Kidney glomerular epithelial cell (primary cell): Measurements from ENCODE around the gene PTPRN2.
"Not testable (repeated sequence)": the region's sequence is repeated elsewhere in the genome, so short reads cannot be mapped to it uniquely, and the experiment has no call there.

Experiments used
- DNase-seq: peaks from one replicate; lab custom pipeline; 2025; lab: John Stamatoyannopoulos, UW

The PTPRN2 gene

GRCh38 chr7:158321936-158322615, 265.5 kb downstream of the PTPRN2 start:
- DNase-seq = no peak

- no peak for DNase-seq
Measured at GRCh38 chr7:158321056-158321700, 266.4 kb downstream of the PTPRN2 start.

GRCh38 chr7:158320328-158320727, 267.3 kb downstream of the PTPRN2 start:
- DNase-seq = no peak

- DNase-seq = no peak
Measured at GRCh38 chr7:158318511-158318913, 269.1 kb downstream of the PTPRN2 start.

GRCh38 chr7:158317238-158318205, 270.1 kb downstream of the PTPRN2 start:
- no peak for DNase-seq

GRCh38 chr7:158316466-158317031, 271.1 kb downstream of the PTPRN2 start:
- DNase-seq = no peak

GRCh38 chr7:158315881-158316280, 271.7 kb downstream of the PTPRN2 start:
- DNase-seq = no peak

GRCh38 chr7:158315326-158315725, 272.3 kb downstream of the PTPRN2 start:
- DNase-seq = no peak

GRCh38 chr7:158314394-158314793, 273.2 kb downstream of the PTPRN2 start:
- DNase-seq = no peak

- DNase-seq = no peak
Measured at GRCh38 chr7:158313931-158314330, 273.7 kb downstream of the PTPRN2 start.

- DNase-seq = no peak
Measured at GRCh38 chr7:158312789-158313188, 274.8 kb downstream of the PTPRN2 start.

- DNase-seq = no peak
Measured at GRCh38 chr7:158311791-158312190, 275.8 kb downstream of the PTPRN2 start.

- DNase-seq = no peak
Measured at GRCh38 chr7:158310924-158311666, 276.5 kb downstream of the PTPRN2 start.

GRCh38 chr7:158309868-158310763, 277.5 kb downstream of the PTPRN2 start:
- no peak for DNase-seq

- no peak for DNase-seq
Measured at GRCh38 chr7:158308001-158308400, 279.6 kb downstream of the PTPRN2 start.

- not testable (repeated sequence) for DNase-seq
Measured at GRCh38 chr7:158304072-158304471, 283.6 kb downstream of the PTPRN2 start.

GRCh38 chr7:158303121-158303520, 284.5 kb downstream of the PTPRN2 start:
- DNase-seq = no peak

GRCh38 chr7:158302274-158303070, 285.2 kb downstream of the PTPRN2 start:
- DNase-seq = no peak

- DNase-seq = no peak
Measured at GRCh38 chr7:158301207-158301606, 286.4 kb downstream of the PTPRN2 start.

GRCh38 chr7:158300427-158300826, 287.2 kb downstream of the PTPRN2 start:
- no peak for DNase-seq
